NK-92 (cell line): ENCODE data around the gene IARS1.

Experiments
- DNase-seq: peaks from one replicate; lab custom pipeline; 2025; ENCODE audit not compliant: unreplicated experiment; lab: John Stamatoyannopoulos, UW

IARS1 gene

DNA sequence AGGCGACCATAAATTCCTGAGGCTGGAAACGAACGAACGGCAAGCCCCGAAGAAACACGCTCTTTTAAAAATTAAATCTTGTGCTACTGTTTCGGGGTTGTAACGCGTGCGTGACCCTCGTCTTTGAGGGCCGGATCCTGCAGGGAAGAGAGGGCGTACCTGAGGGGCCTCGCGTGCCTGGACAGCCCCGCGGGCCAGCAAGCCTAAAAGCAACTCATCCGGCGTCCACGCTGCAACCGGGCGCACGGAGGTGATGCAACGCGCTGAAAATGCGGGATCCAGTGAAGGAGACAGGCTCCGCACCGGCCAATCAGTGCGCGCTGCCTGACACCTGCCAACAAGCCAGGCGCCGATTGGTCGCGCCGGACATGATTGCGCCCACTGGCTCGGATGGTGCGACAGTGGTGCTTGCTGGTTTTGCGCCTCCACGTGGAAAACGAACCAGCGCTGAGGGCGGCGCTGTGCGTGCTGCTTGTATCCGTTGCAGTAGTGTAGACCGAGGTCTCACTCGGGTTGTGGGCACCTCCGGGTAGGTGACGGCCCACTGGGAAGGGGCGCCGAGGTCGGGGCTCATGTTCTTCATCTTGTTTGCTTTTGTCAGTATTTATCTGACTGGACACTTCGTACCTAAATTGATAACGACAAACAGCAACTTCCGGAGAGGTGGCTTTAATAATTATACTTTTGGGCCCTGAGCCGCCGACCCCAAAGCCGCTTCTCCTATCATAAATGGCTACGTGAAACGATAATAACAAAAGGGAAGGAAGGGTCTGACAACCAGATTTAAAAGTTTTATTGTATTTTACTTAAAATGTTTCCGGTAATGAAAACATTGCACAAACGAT is at the start of gene IARS1:
Gene IARS1, minus strand, starts transcription at position 246 of the 845 bp plus-strand sequence. CDS start 4,278 bp downstream, outside the sequence.
- DNase-seq, result peak; percentile 93

DNA sequence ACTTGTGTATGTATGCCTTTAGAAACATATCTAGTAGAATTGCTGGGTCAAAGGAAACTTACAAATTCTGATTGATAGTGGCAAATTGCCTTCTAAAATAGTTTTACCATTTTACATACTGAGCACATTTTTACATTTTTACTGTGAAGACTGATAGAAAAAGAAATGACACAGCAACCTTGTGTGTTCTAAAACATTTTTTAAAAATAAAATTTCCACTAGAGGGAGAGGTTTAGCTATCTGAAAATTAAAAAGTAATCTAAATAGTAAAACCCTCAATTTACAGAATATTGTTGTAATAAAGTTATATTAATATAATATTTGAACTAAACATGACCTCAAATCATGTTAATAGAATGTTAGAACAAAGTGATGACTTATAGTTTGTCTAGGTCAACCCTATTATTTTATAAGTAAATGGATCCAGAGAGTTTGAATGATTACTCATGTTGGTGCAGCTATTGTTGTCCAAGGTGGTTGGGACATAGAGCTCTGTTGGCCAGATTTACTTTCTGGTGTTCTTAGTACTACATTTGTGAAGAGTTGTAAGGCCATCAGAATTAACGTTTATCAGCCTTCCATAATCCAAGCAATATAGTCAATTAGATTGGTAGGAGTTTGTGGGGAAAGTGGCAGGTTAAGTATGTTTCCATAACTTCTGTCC is 49.5 kb upstream of the IARS1 start:
- DNase-seq, result no peak

DNA sequence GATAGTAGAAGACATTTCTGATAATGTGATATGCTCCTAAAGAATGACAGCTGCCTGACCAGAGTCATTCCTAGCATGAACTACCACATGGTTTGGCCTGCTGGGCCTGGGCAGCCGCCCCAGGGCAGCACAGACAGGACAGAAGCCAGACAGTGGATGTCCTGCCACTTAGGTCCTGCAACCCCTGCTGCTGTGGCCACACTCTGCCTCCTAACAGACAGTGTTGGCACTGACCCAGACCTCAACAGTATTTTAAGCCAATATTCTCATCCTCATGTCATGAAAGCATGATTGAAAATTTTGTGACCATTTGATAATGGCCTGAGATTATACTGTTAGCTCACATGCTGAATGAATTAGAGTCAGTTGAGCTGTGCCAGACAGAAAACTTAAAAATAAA is 48.1 kb upstream of the IARS1 start:
- no peak for DNase-seq

DNA sequence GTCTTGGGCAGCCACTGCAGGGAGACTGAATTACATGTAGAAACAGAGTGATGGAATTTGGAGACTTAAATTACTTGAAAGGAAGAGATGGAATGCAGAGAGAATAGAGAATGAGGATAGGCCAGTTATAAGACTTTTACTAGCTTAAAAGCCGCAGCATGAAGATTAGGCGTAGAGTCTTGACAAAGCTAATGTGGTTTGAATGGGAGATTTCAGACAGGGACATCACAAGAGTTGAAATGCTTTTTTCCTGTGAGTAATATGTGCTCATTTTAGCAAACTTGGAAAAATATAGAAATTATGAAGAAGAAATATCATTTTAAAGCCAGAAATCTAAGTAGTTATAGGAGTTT is 39.8 kb upstream of the IARS1 start:
- DNase-seq, result no peak

DNA sequence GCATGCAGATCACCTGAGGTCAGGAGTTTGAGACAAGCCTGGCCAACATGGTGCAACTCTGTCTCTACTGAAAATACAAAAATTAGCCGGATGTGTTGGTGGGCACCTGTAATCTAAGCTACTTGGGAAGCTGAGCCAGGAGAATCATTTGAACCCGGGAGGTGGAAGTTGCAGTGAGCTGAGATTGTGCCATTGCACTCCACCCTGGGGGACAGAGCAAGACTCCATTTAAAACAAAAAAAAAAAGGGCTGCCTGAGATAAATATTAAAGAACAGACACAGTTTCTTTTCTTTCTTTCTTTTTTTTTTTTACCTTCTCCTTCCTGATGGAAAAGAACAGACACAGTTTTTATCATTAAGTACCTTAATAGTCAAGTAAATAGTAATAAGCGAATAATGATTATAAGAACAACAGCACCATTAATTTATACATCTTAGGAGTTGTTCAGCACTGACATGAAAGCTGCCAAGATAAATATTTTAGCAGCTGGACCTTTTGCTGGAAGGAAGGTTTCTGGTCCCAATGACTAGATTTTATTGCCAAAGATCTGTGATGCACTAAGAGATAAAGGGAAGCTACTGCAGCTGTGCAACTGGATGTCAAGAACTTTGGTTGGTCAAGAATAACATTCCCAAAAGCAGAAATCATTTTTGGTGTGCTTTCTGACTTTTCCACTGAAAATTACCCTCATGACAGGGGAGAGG is 39.2 kb upstream of the IARS1 start:
- no peak for DNase-seq

DNA sequence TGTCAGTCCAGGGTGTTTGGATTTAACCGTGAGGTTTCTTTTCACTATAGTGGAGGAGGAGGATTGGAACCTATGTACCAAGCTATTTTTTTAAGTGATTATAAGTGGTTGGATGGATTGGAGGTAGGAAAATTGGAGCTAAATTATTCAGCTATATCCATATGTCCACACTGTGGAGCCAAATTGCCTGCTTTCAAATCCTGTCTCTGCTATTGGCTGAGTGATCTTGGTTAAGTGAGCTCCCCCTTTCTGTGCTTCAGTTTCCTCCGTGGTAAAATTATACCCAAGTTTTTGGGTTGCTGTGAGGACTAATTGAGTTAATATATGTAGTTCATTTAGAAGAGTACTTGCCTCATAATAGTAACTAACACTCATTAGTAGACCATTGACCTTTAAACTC is 34.7 kb upstream of the IARS1 start:
- DNase-seq, result no peak

DNA sequence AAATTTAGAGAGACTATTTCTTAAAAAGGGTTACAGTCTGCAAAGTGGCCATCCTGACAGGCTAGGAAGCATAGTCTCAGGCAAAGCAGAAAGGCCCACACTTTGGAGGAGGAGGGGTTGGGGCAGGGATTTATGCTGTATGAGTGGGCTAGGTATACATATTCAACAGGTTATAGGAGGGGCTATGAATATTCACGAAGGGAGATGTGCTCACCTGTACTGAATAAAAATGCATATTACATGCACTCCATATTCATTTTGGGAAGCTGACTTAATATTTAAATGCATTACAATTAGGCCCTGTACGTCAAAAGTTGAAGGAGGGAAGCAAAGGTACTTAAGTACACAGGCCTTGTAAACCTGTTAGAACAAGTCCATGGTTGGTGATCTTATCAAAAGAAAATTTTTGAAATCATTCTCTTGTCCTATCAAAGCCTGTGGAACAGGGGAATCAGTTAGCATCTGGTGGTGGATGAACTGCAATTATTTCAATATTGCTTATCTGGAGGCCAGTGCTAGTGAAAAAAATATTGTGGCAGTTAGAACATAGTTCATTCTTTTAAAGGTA is 33.9 kb upstream of the IARS1 start:
- no peak for DNase-seq

DNA sequence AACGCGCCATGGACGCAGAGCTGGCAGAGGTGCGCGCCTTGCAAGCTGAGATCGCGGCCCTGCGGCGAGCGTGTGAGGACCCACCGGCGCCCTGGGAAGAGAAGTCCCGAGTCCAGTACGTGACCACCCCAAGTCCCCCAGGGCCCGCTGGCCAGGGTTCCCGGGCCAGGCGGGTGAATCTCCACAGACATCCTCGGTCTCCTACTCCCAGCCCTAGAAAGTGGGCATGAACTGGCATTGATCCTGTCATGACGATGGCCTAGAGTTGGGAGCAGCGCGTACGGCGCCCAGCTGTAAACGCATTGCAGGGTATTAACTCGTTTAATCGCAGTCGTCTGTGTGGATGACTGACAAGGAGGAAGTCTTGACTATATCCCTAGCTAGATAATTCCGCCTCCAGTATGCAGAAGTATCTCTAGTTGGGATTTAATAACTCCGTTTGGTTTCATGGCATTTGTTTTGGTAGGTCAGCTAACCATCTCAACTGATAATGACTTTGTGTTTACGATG is 32.5 kb upstream of the IARS1 start:
- no peak for DNase-seq

DNA sequence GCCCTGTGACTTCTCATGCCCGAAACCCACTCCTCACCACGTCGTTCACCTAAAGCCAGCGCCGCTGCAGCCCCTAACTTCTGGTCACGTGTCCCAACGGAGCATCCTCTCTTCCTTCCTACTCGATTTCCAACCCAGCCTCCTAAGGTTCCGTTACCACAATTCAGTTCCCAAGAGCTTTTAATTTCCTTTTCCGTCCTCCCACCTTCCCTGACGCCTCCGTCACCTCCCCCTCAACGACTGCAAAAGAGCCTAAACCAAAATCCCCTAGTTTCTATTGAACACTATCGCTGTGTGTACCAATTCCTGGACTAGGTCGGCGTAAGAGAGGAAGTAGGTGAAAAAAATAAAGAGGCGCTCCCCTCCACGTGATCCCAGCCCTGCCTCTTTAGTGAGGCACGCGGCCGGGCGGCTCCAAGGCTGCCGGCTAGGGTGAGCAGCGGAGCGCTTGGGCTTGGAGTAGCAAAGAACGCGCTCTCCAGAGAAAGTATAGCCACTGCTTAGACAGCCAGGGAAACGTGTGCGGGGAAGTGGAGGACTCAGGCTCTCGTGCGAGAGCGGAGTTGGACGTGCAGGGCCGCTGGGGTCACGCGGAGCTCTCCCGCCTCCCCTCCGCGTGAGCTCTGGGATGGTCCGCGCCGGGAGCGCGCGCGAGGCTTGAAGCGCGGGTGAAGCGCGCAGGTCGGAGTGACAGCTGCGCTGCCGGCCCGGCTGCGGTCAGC is 31.9 kb upstream of the IARS1 start, which contains the start of the genes CENPP and NOL8:
Gene CENPP, plus strand, starts transcription at position 685 of the 722 bp plus-strand sequence.
Gene NOL8, minus strand, starts transcription at position 82 of the 722 bp plus-strand sequence. CDS start 1,189 bp downstream, outside the sequence.
- no peak for DNase-seq

DNA sequence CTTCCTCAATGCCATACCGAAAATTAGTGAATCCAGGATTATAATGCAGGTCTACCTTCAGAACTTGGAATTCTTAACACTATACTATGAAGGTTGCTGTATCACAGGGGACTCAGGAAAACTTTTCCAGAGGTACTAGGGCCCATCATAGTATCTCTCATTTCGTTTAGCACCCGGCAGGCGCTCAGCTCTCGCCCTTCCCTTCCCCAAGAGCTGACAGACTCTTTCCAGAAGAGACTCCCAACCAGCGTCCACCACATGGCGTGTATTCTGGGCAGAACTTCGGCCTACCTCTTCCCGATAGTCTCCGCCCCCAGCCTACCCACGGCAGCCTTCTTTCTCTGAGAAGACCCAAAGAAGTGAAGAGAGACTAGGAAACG is 31.4 kb upstream of the IARS1 start:
- no peak for DNase-seq

DNA sequence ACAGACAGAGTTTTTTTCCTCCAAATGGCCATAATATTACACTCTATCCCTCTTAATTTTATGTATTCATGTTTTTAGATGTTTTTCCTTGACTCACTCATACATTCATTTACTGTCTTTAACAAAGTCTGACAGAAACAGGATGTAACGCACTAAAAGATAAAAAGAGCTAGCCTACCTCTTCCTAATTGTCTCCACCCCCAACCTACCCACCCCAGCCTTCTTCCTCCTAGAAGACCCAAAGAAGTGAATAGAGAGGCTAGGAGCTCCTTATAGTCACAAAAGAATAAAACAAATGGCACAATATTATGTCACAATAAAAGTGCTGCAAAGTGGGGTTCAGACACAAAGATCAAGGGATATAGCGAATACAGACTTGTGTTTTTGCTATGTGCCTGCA is 30.9 kb upstream of the IARS1 start:
- no peak for DNase-seq

DNA sequence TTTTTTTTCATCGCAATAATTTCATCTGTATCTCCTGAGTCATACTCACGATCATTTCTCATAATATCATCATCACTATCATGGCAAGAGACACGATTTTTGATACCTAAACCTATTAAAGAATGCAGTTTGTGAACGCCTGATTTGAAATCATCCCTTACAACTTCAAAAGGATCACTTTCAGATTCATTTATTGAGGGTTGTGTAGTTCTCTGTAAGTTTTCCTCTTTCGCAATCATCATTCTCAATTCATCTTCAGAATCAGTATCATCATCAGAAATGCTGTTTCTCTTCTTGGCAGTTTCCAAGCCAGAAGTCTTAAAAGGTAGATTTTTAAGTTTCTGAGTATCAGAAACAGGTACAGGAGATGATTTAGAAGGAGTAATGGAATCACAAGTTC is 22.0 kb upstream of the IARS1 start:
- no peak for DNase-seq

DNA sequence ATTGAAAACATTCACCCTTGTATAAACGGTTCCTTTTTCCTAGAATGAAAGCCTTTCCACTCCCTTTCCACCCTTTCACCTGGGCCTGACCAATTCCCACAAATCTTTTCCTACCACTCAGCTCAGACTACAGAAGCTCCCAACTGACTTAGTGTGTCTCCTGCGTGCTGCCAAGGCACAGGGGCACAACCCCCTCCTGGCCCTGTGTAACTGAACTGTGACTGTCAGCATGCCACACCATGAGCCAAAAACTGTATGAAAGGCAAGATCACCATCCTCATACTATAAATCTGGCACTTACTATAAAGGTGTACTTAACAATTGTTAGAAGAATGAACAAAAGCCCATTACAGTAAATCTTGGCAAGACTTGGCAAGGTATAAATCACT is 20.1 kb upstream of the IARS1 start:
- DNase-seq, result no peak

DNA sequence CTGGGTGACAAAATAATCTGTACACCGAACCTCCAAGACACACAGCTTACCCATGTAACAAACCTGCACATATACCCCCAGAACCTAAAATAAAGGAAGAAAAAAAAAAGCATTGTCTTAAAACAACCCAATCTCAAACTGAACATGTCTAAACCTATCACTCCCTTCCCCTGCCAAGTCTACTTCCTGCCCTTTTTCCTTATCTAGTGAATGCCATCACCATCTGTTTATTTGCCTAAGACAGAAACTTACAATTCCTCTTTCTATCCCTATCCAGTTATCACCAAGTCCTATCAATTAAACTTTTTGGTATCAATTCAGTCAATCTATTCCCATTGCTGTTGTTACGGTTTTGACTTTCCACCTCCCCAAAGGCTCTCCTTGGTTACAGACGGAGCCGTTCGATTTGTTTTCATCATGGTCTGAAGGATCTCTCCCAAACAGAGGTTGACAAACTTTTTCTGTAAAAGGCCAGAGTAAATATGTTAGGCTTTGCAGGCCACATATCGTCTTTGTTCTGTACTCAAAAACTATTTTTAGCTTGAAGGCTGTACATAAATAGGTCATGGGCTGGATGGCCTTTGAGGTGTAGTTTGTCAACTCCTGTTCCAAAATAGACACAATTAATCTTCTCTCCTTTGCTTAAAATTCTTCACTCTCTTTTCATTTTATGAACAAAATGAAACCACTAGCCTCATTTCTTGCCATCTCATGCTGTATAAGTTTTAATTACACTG is 19.6 kb upstream of the IARS1 start:
- DNase-seq, result no peak

DNA sequence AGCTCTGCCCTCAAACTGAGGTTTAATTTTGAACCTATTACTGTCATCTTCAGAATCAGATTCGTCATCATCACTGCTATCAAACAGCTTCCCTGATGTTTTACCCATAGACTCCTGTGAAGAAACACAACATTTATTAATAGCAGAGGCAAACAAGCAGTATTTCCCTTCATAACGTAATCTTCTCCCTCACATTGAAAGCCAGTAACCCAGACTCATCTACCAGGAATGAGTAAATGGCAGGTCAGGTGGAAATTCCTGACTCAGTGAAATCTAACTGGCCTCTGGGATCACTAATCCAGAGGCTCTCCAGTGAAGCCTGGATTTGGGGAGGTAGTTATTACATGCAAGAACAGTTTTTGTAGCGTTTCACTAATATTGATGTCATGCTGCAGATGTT is 17.1 kb upstream of the IARS1 start:
- no peak for DNase-seq

DNA sequence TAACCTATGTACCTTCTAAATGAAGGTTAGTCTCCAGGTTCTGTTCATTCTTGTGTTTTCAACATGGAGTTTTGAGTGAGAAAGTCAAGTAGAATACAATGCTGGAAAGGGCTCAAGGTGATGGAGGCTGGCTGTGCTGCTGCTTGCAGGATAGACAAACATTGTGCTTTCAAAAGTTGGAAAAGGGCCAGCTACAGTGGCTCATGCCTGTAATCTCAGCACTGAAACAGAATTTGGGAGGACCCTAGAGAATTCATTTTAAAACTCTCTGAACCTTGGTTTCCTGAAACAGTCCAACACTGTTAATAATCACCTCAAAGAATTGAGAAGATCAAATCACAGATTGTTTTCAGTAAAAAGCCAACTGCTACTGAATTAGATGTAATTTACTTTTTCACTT is 15.4 kb upstream of the IARS1 start:
- DNase-seq, result no peak

DNA sequence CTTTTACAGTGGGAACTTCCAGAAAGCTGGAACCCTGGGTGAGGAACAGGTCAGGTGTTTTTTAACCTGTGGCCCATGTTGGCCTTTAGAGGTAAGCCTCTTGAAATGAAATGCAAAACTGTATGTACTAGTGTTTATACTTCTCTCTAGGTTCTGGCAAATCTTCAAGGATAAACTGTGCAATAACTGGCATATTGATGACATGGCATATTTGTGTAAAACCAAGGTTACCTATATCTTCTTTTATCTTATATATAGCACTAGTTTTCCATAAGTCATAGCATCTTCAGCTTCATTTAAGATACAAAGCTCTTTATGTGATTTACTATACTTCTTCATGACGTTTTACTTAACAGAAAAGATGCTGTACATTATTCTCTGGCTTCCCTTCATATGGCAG is 7.4 kb upstream of the IARS1 start:
- no peak for DNase-seq

DNA sequence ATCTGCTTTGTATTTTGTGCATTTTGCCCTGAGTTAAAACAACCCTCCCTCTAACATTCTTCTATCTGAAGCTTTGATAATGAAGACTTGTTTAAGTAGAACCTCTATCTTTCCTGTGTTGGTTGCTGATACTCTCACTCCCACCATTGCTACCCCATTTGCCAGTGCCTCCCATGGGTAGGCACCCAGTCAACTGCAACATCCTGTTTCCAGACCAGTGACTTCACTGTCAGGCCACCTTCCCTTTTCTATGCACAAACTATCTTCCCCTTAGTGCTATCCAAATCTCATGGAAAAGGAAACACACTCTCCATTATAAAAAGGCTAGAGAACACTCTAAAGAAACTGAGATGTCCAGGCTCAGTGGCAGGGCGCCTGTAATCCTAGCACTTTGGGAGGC is 5.6 kb upstream of the IARS1 start:
- no peak for DNase-seq

DNA sequence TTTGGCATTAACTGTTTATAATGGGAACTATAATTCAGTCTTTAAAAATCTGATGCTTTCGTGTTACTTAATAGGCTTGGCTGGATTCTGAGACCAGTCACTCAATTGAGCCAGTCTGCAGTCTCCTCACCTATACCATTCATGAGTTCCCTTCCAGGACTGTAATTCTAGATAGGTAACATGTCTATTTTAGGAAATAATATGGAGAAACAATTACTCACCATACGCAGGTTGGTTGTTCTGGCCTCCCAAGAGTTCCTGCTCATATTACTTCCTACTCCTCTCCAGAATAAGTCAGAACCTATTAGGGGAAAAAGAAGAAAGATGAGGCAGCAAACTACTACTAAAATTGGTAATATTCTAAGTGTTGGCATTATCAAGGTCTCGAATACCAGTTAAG is 4.5 kb upstream of the IARS1 start:
- no peak for DNase-seq

DNA sequence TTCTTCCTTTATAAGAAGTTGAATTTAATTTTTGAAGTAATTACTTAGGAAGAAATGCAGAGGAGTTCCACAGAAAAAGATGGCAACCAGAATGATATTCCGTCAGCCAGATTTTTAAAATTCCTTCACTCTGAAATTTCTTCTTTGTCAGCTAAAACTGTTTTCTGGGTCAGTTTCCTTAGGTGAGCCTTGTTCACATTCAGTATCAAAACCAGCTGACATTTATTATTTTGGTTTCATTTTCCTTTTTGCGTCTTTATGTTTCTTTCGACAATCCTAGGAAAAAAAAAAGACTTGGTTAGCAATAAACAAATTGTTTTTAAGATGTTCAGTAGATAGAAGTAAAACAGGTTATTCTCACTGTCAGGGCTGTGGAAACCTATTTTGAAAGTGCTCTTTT is 4.1 kb upstream of the IARS1 start:
- no peak for DNase-seq
